Measurements from ENCODE around the gene TTC28. TPM values are rescaled to one million over a fixed set of nuclear protein-coding genes. Genes with fewer than 3 reads are reported as not detected.
"Not testable (repeated sequence)": the region's sequence is repeated elsewhere in the genome, so short reads cannot be mapped to it uniquely, and the experiment has no call there.

The TTC28 gene
- total and polyA plus RNA-seq, 2 donors (not counting 3 experiments of a cell fraction or from before 2014, with no cell fraction given): 16.5 to 51.1 TPM

DNA sequence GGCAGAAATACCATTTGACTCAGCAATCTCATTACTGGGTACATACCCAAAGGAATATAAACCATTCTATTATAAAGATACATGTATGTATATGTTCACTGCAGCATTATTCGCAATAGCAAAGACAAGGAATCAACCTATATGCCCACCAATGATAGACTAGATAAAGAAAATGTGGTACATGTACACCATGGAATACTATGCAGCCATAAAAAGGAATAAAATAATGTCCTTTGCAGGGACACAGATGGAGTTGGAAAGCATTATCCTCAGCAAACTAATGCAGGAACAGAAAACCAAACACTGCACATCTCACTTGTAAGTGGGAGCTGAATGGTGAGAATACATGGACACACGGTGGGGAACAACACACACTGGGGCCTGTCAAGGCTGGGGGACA lies 167.3 kb downstream of the TTC28 start:
- BruUV-seq (replicated peaks); H3K79me2 ChIP-seq (ENCODE audit: control insufficient read depth, insufficient read depth, low read length); H3K27me3 ChIP-seq (ENCODE audit: control insufficient read depth in 2 of 2, insufficient read depth in 2 of 2, low read length in 2 of 2); H3K9me3 ChIP-seq (replicated peaks; ENCODE audit: control insufficient read depth, insufficient read depth, low read length); dilution Hi-C loops (cut with MboI; ENCODE audit: extremely low pct_ligation_motif_present, low sequenced_read_pairs); intact Hi-C loops (cut with micrococcal nuclease); H3K4me2 ChIP-seq (ENCODE audit: insufficient read depth, low read length); FAIRE-seq; POLR2A ChIA-PET; H3K36me3 ChIP-seq (ENCODE audit: control insufficient read depth in 2 of 2, extremely low read depth in 1 of 2, insufficient read depth in 2 of 2, low read length in 2 of 2); CTCF ChIA-PET; DNase-seq (ENCODE audit: low read depth, low spot score); H3K9me1 ChIP-seq (replicated peaks; ENCODE audit: control insufficient read depth, extremely low read depth, insufficient read depth, low read length); H3K9ac ChIP-seq (replicated peaks; ENCODE audit: extremely low read depth, insufficient read depth, low read length); H3K4me1 ChIP-seq (ENCODE audit: control insufficient read depth, extremely low read depth, insufficient read depth, low read length); H3K4me3 ChIP-seq (replicated peaks in 1 of 3; ENCODE audit: insufficient read depth in 1 of 3, low read depth in 1 of 3, low read length in 3 of 3); H2AFZ ChIP-seq (ENCODE audit: low read depth, low read length); H4K20me1 ChIP-seq (replicated peaks; ENCODE audit: control insufficient read depth, extremely low read depth, insufficient read depth, low read length); H3K27ac ChIP-seq (ENCODE audit: insufficient read depth, low read depth, low read length): not testable (repeated sequence)

DNA sequence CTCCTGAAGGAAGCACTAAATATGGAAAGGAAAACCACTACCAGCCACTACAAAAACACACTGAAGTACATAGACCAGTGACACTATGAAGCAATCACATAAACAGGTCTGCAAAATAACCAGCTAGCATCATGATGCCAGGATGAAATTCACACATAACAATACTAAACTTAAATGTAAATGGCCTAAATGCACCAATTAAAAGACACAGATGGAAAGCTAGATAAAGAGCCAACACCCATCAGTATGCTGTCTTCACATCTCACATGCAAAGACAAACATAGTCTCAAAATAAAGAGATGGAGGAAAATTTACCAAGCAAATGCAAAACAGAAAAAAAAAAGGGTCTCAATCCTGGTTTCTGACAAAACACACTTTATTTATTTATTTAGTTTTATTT lies 171.7 kb downstream of the TTC28 start:
- intact Hi-C loops (cut with micrococcal nuclease) (no loop called here), dilution Hi-C loops (cut with MboI; ENCODE audit: extremely low pct_ligation_motif_present, low sequenced_read_pairs) (no loop called here)
- DNase-seq (ENCODE audit: low read depth, low spot score) (no peak), FAIRE-seq (no peak)
- Histone ChIP-seq H4K20me1 (replicated peaks; ENCODE audit: control insufficient read depth, extremely low read depth, insufficient read depth, low read length) (no peaks in the 10 kb centered on the region), H3K4me1 (ENCODE audit: control insufficient read depth, extremely low read depth, insufficient read depth, low read length) (no peaks in the 10 kb centered on the region), H3K9me3 (replicated peaks; ENCODE audit: control insufficient read depth, insufficient read depth, low read length) (no peaks in the 10 kb centered on the region), H3K9me1 (replicated peaks; ENCODE audit: control insufficient read depth, extremely low read depth, insufficient read depth, low read length) (no peaks in the 10 kb centered on the region), H3K4me3 (replicated peaks in 1 of 3; ENCODE audit: insufficient read depth in 1 of 3, low read depth in 1 of 3, low read length in 3 of 3) (no peak overlapping the region), H3K27ac (ENCODE audit: insufficient read depth, low read depth, low read length) (no peak overlapping the region), H2AFZ (ENCODE audit: low read depth, low read length) (no peak overlapping the region), H3K36me3 (ENCODE audit: control insufficient read depth in 2 of 2, extremely low read depth in 1 of 2, insufficient read depth in 2 of 2, low read length in 2 of 2) (peaks cover 0 to 3% of the 10 kb centered on the region in 2 experiments), H3K4me2 (ENCODE audit: insufficient read depth, low read length) (no peak overlapping the region), H3K79me2 (ENCODE audit: control insufficient read depth, insufficient read depth, low read length) (peaks cover 2% of the 10 kb centered on the region), H3K9ac (replicated peaks; ENCODE audit: extremely low read depth, insufficient read depth, low read length) (no peak overlapping the region), H3K27me3 (ENCODE audit: control insufficient read depth in 2 of 2, insufficient read depth in 2 of 2, low read length in 2 of 2) (no peaks in the 10 kb centered on the region)
- no peak for TF ChIP-seq JUN (IDR thresholded peaks at IDR 0.05; ENCODE audit: borderline replicate concordance, insufficient read depth, insufficient read length, low read depth)
- TF ChIP-seq FOS (IDR thresholded peaks at IDR 0.05; ENCODE audit: borderline replicate concordance, insufficient read depth, low read length): no peak
- TF ChIP-seq POLR2AphosphoS5 (IDR thresholded peaks at IDR 0.05; ENCODE audit: insufficient read depth, low read depth, low read length): no peak
- TF ChIP-seq GATA2 (IDR thresholded peaks at IDR 0.05; ENCODE audit: insufficient read depth, insufficient read length, low read depth, low read length): no peak
- TF ChIP-seq MYC (IDR thresholded peaks at IDR 0.05; ENCODE audit: low read depth, low read length): no peak
- TF ChIP-seq POLR2A (IDR thresholded peaks at IDR 0.05; ENCODE audit: low read depth, low read length): no peak
- TF ChIP-seq, protein P1, sequence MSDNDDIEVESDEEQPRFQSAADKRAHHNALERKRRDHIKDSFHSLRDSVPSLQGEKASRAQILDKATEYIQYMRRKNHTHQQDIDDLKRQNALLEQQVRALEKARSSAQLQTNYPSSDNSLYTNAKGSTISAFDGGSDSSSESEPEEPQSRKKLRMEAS (IDR thresholded peaks at IDR 0.05; ENCODE audit: insufficient read depth, insufficient read length): no peak
- no peak for TF ChIP-seq CTCF (IDR thresholded peaks at IDR 0.05; ENCODE audit: extremely low read depth in 1 of 2, insufficient read depth in 1 of 2, low read depth in 1 of 2, low read length in 2 of 2)
- no peak for TF ChIP-seq EZH2 (IDR thresholded peaks at IDR 0.05; ENCODE audit: borderline replicate concordance, low read depth, low read length, severe bottlenecking)
- no TSS peak for BruUV-seq (replicated peaks)
- ChIA-PET CTCF (interaction anchor here (1.1 kb wide), 1 partner anchor 12 kb away, joined by 3 read pairs; no protein-coding TSS in a partner anchor), POLR2A (no interaction called here)

All from endothelial cell of umbilical vein (primary cell).